HG03097 (cell line): ENCODE results near the gene UBE3A.
A peak's percentile ranks its signal among the peaks of the same experiment; 100 is the strongest.
"Not testable (repeated sequence)": the region's sequence is repeated elsewhere in the genome, so short reads cannot be mapped to it uniquely, and the experiment has no call there.

Source experiments
- ATAC-seq: cut with Tn5 transposase; IDR thresholded peaks from one replicate; pipeline ENCODE4 v1.9.1; 2021; ENCODE audit not compliant: unreplicated experiment, low FRiP score

UBE3A gene

DNA sequence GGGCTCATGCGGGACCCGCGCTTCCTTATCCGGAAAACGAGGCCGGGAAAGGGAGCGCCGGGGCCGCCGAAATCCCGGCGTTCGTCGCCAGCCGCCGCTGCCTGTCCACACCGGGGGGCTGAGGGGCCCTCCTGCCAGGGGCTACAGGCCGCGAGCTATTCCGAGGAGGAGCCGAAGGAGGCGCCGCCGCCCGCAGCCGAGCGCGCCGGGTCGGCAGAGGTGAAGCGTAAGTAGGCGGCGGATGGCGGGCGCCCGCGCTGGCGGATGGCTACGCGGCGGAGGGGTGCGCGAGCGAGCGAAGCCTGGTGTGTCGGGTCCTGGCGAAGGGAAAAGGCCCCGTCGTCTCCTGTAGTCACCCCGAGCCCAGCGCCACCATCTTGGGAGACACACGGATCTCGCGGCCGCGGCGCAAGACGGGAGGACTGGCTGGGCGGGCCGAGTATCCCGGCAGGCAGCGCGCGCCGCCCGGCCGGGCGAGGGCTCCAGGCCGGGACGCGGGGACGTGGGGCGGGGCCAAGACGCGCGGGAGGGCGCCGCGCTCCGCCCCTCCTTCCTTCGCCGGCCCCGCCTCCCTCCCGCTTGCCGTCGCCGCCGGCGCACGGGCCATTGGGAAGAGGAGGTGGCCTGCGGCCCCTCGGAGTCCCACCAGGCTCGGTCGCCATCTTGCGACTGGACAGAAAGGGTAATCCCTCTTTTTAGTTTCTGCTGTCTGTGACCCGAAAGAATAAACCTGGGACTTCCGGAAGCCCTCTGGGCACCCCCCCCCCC is at the start of gene UBE3A:
TSS of gene UBE3A (minus strand) at position 424 of the 768 bp plus-strand sequence. CDS start 29,917 bp downstream, outside the sequence.
- peak; percentile 87 for ATAC-seq

DNA sequence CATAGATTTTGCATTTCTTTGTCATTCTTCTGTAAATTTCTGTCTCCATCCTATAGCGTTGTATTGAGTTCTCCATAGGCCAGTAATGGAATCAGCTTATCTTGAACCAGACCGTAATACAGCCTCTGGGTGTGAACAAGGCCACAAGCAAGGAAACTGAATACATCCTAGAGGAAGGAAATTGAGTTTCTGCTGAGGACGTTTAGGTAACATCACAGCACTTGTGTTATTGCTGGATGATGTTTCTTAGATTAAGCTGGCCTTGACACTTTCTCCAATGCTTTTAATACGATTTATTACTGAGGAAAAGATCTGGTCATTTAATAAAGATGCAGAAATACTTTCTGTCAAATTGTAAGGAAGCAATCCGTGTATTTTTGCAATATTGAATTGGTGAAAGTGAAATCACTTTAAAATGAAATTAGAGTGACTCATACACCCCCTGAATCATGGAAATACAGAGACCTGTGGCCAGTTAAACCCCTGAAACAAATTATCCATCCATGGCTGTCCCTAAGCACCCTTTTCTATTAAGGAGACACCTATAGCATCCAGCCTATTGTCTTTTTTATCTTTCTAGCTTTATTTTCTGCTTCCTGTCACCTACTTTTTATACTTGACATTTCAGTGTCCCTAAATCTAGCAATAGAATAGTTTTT is 48.5 kb upstream of the UBE3A start:
- ATAC-seq, result no peak

DNA sequence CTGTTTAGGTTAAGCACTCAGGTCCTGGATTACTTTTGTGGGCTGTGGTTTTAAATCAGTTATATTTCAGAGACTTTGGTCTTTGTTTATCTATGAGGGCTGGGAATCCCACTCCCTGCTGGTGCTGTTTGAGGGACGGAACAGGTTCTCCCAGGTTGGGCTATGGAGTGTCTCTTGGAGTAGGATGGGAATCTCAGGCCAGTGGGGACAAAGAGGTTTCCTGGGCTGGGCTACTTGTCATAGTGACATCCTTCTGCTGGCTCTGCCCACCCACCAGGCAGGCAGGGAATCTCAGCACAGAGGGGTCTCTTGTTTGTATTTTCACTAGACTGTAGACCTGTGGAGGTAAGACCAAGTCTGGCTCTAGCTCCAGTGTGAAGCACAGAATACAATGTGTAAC is 47.2 kb upstream of the UBE3A start:
- ATAC-seq, result no peak

DNA sequence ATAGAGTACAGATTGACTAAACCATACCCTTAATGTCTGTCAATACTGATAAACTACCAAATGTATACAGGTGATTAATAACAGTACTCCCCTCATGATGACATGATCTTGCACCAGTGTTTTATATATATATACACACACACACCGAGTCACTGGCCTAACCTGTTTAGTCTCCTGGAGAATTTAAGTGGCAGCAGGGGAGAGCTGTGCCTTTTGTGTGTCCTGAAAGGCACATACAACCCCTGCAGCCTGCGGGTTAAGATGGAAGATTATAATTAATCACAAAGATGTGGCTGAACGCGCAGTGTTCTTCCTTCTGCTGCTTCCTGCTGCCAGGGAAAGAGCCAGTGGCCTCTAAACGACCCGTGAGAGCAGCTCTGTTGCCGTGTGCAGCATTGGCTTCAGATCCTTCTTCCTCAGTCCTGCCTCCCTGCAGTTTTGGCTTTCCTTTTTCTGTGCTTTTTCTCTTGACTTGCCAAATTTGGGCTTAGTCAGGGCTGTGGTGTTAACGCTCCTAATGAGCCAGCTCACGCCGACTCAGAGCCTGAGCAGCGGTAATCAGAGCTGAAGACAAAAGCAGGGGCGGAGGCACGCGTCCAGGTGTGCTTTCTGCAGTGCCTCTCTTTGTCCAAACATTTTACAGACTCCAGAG is 42.5 kb upstream of the UBE3A start:
- ATAC-seq, result no peak

DNA sequence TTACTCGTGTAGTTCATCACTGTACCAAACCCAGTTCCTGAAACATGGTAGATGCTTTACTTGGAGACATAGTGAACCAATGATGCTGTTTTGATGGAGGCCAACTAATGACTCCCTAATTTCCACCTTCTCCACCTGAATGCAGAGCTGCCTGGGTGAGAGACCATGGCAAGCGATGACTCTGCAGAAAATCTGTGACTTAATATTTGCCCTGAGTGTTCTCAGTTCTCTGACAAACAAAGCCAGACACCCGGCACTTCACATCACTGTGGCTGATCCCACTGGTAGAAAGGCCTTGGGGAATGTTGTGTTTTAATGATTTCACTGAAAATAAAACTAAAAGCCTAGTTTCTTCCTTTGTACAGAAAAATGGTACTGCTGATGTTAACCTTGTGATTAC is 39.5 kb upstream of the UBE3A start:
- ATAC-seq, result no peak

DNA sequence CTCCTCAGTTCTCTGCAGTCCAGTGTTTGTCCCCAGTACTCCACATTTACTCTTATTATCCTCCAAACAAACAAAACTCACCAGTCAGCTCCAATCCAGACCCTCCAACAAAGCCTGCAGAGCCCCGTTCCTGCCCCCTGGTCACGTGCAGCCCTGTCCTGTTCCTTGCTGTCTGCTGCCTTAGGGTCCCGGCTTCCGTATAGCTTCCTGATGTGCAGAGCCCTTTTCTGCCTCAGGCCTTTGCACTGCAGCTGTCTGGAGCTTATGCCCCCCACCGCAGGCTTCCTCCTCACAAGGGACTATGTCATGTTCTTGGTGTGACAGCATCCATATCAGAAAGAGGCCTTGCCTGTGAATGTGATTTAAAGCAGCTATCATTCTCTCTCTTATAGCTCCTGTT is 39.0 kb upstream of the UBE3A start:
- ATAC-seq, result no peak

DNA sequence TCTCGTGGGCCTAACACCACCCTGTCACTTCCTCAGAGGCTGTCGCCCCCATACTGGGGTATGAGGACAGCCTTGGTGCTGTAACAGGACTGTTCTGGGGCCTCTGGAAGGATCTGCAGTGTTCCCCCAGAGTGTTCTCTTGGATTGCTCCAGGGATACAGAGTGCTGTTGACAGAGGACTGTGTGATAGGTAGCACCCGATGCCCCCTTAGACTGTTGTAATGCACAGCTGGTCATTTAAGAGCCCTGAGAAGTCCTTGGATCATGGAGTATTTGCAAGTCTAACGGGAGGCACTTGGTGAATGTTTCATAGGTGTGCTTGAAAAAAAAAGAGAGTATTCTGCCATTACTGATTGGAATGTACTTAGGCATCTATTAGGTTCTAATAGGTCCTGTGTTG is 35.4 kb upstream of the UBE3A start:
- ATAC-seq, result no peak

DNA sequence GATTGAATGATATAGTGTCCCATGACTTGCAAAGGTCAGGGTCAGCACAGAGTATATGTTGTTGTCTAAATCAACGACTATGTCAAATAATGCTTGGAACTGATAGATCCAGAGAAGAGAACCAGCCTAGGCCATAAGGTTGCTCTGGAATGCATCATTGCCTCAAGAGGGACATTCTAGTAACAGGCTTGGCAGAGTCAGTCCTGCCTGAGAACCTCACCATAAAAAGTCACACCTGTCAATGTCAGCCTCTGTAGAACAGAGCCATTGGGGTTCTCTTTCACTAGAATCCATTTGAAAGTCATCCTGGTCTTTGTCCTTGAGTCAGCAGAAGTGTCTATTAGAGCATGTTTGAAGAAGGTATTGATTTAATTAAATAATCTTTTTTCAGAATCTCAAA is 31.4 kb upstream of the UBE3A start:
- no peak for ATAC-seq

DNA sequence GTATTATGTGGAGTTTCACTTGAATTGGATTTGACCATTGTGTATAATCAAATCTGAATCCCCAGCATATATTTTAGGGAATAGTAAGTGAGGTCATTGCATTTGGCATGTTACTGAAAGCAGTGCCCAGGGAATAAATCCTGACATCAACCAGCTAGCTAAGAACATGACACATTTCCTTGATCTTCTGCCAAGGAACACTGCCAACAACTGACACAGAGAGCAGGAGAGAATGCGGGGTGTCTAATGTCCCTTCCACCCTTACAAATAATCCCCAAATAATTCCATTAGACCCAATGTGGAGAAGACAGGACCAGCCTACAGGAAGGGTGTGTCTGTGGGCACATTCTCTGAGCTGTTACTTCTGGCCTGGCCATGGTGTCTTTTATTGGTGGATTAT is 30.6 kb upstream of the UBE3A start:
- no peak for ATAC-seq

DNA sequence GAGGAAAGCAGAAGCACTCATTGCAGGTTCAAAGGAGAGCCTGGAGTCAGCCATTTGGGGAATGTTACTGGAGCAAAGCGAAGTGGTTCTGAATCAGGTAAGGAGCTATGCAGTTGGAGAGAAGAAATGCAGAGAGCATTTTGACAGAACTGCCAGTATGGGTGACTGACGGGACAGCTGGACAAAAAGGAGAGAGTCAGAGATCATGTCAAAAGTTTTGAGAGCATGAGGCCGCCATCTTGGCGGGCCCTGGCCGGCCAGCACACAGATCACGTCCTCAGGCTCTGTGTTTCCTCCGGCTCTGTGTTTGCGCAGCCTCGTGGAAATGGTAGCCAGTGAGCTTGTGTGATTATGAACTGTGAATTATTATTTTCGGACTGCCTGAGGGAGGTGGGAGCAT is 29.8 kb upstream of the UBE3A start:
- no peak for ATAC-seq

DNA sequence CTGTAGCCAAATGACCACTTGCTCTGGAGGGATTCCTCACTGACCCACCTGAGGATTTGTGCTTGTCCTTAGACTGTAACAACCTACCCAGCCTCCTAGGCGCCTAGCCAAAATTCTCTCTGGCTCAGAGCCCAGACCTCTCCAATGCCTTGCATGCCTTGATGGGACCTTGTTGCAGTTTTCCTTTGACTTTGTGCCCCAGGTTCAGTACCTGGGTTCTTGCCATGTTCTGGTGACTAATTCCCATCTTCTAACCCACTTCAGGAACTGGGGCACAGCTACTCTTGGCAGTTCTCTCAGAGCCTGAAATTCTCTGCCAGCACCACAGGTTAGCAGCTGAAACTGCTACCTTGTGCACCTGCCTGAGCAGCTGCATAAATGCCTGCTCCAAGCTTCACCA is 27.0 kb upstream of the UBE3A start:
- no peak for ATAC-seq

DNA sequence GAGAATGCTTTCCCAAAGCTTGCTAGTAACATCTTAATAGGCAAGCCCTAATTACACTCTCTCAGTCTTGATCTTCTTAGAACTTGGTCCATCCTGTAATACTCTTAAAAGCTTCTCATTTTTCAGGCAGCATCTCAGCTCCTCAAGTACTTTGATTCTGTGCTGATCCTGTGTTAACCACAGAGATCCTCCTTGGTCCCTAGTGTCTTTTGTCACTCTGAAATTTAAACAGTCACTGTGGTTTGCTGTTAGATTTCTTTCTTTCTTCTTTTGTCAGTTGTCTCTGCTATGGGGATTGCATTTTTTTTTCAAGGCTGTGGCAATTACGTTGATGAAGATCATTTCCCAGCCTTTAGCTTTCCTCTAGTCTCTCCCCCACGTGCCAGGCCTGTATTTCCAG is 26.0 kb upstream of the UBE3A start:
- no peak for ATAC-seq

DNA sequence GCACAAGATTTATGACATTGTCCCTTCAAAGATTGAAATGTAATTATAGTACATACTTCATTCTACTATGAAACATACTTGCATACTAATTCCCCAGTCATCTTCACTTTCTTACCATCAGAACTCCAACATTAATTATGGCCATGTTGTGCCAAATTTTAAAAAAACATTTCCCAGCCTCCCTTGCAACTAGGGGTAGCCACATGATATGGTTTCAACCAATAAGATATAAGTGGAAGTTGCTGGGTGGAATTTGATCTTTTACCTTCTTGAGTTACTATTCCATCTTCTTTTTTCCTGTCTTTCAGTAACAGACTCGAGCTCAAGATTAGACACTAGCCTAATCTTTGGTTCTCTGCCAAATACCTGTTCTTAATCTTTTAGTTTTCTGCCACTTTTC is 25.6 kb upstream of the UBE3A start:
- no peak for ATAC-seq

DNA sequence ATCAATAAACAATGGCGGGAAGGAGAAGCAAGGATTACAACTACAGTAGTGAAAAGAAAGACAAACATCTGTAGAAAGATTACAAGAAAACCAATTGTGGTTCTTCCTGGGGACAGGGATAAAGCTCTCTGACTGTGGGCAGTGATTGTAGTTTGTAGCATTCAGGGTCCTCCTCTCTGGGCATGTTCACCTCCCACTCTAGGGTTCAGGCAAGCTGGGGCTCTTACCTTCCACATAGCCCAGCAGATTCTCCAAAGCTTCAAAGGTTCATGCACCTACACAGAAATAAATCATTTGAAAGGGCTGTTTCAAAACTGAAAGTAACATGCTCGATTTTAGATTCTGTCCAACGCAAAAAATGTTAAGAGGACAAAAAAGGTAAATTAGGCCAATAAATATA is 17.4 kb upstream of the UBE3A start:
- no peak for ATAC-seq

DNA sequence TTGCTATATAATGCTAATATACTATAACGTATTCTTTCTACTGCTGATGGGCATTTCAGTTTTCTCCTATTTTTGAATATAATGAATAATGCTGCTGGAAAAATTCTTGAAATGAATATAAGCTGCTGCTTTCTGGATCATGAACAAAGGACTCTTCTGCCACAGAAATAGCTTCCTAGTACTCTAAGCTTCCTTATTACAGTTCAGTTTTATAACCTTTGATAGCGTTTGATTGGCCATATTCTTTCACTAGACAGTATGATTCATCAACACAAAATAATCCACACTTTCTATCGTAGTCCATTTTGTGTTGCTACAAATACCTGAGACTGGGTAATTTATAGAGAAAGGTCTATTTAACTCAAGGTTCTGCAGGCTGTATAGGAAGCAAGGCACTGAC is 16.4 kb upstream of the UBE3A start:
- ATAC-seq, result no peak

DNA sequence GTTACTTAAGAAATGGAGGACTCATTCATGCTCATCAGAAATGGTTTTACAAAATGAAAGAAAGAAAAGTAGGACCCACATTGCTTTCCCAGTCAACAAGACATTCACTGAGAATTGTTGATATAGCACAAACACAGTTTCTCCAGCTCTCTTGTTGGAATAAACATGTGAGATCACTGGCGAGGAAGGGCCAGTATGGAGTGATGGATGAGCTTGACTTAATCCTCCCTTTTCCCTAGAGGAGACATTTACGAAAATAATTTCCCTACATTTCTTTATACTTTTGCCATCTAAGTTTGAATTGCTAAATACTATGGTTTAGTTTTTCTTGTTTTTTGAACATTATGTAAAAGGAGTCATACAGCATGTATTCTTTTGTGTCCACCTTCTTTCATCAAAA is 15.9 kb upstream of the UBE3A start:
- ATAC-seq, result no peak

DNA sequence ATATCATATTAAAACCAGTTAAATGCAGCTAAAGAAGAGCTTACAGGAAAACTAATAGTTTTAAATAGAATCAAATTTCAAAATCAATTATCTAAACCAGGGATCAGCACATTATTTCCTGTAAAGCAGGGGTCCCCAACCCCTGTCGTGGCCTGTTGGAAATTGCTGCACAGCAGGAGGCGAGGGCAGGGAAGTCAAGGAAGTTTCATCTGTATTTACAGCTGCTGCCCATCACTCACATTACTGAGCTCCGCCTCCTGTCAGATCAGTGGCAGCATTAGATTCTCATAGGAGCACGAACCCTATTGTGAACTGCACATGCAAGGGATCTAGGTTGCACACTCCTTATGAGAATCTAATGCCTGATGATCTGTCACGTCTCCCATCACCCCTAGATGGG is 14.4 kb upstream of the UBE3A start:
- not testable (repeated sequence) for ATAC-seq

DNA sequence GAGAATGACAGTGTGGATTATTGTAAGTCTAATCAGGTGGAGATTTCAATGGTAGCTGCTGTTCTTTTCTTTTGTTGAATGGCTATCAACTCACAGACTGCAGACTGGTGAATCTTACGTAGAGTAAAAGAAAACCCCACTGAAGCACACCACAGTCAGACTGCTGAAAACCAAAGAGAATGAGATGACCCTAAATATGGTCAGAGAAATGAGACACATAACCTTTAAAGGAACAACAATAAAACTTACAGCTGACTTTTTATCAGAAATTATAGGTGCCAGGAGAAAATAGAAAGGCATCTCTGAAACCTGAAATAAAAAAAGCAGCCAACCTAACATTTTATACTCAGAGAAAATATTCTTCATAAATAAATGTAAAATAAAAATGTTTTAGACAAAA is 12.7 kb upstream of the UBE3A start:
- ATAC-seq, result no peak

DNA sequence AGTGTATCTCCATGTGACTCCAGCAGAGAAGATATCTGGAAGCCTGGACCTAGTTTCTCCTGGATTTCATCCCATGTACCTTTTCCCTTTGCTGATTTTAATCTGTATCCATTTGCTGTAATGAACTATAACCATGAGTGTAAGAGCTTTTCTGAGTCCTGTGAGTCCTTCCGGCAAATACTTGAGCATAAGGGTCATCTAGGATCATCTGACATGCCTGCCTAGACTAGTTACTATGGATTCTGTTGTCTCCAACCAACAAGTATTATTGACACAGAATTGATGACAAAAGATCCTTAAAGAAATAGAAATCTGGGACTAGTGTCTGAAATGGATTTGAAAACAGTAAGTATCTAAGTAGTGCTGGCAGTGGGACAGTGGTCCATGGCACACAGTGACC is 11.3 kb upstream of the UBE3A start:
- ATAC-seq, result no peak

DNA sequence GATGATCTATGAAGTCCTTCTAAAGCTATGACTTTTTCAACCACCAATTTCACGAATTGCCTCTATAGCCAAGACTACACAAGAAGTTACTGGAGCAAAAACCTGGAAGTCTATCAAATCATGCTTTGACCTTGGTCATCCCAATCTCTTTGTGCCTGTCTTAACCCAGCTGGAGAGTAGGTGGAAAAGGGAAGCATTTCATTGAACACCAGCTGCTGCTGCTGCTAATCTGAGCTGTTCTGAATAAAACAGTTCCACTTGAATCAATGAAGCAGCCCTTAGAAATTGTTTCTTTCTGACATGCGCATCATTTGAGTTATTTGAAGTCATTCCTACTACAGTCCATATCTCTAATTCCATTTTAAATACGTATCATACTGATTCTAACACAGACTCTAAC is 7.3 kb upstream of the UBE3A start:
- no peak for ATAC-seq

DNA sequence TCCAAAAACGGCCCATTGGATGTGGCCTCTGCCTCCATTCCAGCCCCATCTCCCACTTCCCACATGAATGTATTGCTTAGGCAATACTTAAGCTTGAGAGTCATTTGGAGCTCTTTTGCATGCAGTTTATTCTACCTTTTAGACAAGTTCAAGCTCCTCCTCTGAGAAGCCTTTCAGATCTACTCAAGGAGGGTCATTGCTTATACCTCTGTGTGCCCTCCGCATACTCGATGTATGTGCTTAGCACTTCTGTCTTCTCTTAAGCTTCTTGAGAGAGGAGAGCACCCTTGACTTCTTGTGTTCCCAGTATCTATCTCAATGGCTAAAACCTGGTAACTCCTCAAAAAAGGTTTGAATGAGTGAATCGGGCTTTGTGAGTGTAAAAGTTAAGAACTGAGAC is 6.6 kb upstream of the UBE3A start:
- ATAC-seq, result no peak

DNA sequence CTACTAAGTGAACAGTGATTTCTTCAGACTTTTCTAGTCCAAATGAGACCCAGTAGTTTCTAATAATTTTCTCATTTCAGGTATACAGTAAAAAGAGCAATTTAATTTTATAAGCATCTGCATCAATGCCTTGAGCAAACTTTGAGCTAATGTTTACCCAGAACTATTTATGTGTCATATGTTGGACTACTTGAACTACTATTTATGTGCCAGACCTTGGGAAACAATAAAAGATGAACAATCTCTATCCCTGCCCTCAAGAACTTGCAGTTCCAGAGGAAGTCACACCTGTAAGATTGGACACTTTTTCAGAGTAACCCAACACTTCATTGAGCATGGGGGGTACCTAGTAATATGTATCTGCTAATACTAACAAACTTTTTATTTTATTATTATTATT is 2.3 kb upstream of the UBE3A start:
- ATAC-seq, result no peak
